ENCODE results near the gene DOCK1. TPM values are rescaled to one million over a fixed set of nuclear protein-coding genes. Genes with fewer than 3 reads are reported as not detected.

The DOCK1 gene
- total RNA-seq, 1 donor from 2014 or later = 72.6 TPM

- DNase-seq (ENCODE audit: low spot score) = no peak
- no peak overlapping the region for H3K9ac ChIP-seq
- Mint-ChIP-seq H3K27ac (no peak overlapping the region), H3K9me3 (no peaks in the 10 kb centered on the region), H3K4me1 (no peaks in the 10 kb centered on the region), H3K4me3 (no peak overlapping the region), H3K36me3 (peaks cover 4% of the 10 kb centered on the region), H3K27me3 (ENCODE audit: insufficient read depth, low read depth) (peaks cover 6% of the 10 kb centered on the region)
- H3F3A ChIP-seq (ENCODE audit: low read depth) = no peaks in the 10 kb centered on the region
- no peaks in the 10 kb centered on the region for H3K4me1 ChIP-seq
- no peak overlapping the region for H3K4me2 ChIP-seq
- H3K9me3 ChIP-seq (ENCODE audit: low read depth) = no peaks in the 10 kb centered on the region
- no peaks in the 10 kb centered on the region for H3K36me3 ChIP-seq
- H2AFZ ChIP-seq (replicated peaks) = no peak overlapping the region
- no peaks in the 10 kb centered on the region for H4K20me1 ChIP-seq (ENCODE audit: low read depth)
- no peak overlapping the region for H3K4me3 ChIP-seq
- H3K79me2 ChIP-seq (ENCODE audit: low read depth) = no peaks in the 10 kb centered on the region
- TF ChIP-seq CTCF (IDR thresholded peaks at IDR 0.05) = no peak
- TF ChIP-seq EZH2phosphoT487 (IDR thresholded peaks at IDR 0.05) = no peak
- TF ChIP-seq EZH2 (IDR thresholded peaks at IDR 0.05) = no peak
- no peaks in the 10 kb centered on the region for H3K27me3 ChIP-seq
- H3K27ac ChIP-seq = no peak overlapping the region
These were observed 453.1 kb downstream of the DOCK1 start for GRCh38 chr10:127358337-127358736.

GRCh38 chr10:127364034-127364433 lies 458.8 kb downstream of the DOCK1 start:
- Mint-ChIP-seq H3K4me3 (no peak overlapping the region), H3K9me3 (no peaks in the 10 kb centered on the region), H3K27ac (no peak overlapping the region), H3K36me3 (peaks cover 9% of the 10 kb centered on the region), H3K4me1 (no peaks in the 10 kb centered on the region), H3K27me3 (ENCODE audit: insufficient read depth, low read depth) (peaks cover 6% of the 10 kb centered on the region)
- H3K4me3 ChIP-seq = no peak overlapping the region
- H3K4me2 ChIP-seq = no peak overlapping the region
- H3K27me3 ChIP-seq = no peaks in the 10 kb centered on the region
- no peak overlapping the region for H2AFZ ChIP-seq (replicated peaks)
- H3F3A ChIP-seq (ENCODE audit: low read depth) = no peaks in the 10 kb centered on the region
- H3K9ac ChIP-seq = no peak overlapping the region
- H3K79me2 ChIP-seq (ENCODE audit: low read depth) = no peaks in the 10 kb centered on the region
- no peaks in the 10 kb centered on the region for H3K36me3 ChIP-seq
- DNase-seq (ENCODE audit: low spot score) = no peak
- H3K27ac ChIP-seq = no peak overlapping the region
- H4K20me1 ChIP-seq (ENCODE audit: low read depth) = no peaks in the 10 kb centered on the region
- TF ChIP-seq EZH2phosphoT487 (IDR thresholded peaks at IDR 0.05) (no peak), CTCF (IDR thresholded peaks at IDR 0.05) (no peak), EZH2 (IDR thresholded peaks at IDR 0.05) (no peak)
- H3K9me3 ChIP-seq (ENCODE audit: low read depth) = no peaks in the 10 kb centered on the region
- no peaks in the 10 kb centered on the region for H3K4me1 ChIP-seq

- H3K4me2 ChIP-seq = no peak overlapping the region
- no peak overlapping the region for H3K9ac ChIP-seq
- H2AFZ ChIP-seq (replicated peaks) = no peak overlapping the region
- Mint-ChIP-seq H3K4me3 (no peak overlapping the region), H3K9me3 (no peaks in the 10 kb centered on the region), H3K27ac (peak overlapping the region; percentile 51), H3K27me3 (ENCODE audit: insufficient read depth, low read depth) (peaks cover 7% of the 10 kb centered on the region), H3K4me1 (peaks cover under 1% of the 10 kb centered on the region), H3K36me3 (peaks cover 8% of the 10 kb centered on the region)
- H3F3A ChIP-seq (ENCODE audit: low read depth) = no peaks in the 10 kb centered on the region
- H3K27ac ChIP-seq = no peak overlapping the region
- H3K79me2 ChIP-seq (ENCODE audit: low read depth) = no peaks in the 10 kb centered on the region
- no peak overlapping the region for H3K4me3 ChIP-seq
- no peaks in the 10 kb centered on the region for H3K27me3 ChIP-seq
- no peaks in the 10 kb centered on the region for H4K20me1 ChIP-seq (ENCODE audit: low read depth)
- H3K4me1 ChIP-seq = no peaks in the 10 kb centered on the region
- DNase-seq (ENCODE audit: low spot score) = no peak
- H3K36me3 ChIP-seq = no peaks in the 10 kb centered on the region
- no peaks in the 10 kb centered on the region for H3K9me3 ChIP-seq (ENCODE audit: low read depth)
- TF ChIP-seq EZH2phosphoT487 (IDR thresholded peaks at IDR 0.05) (no peak), EZH2 (IDR thresholded peaks at IDR 0.05) (no peak), CTCF (IDR thresholded peaks at IDR 0.05) (no peak)
These were observed 462.9 kb downstream of the DOCK1 start for GRCh38 chr10:127368101-127368500.
